HuH-7.5 (cell line): ENCODE results near the gene CALM1.
A peak's percentile ranks its signal among the peaks of the same experiment; 100 is the strongest.

Source experiments
- DNase-seq: peaks from one replicate; pipeline ENCODE4 v3.0.0; 2011; ENCODE audit warnings: low spot score

Gene CALM1

DNA sequence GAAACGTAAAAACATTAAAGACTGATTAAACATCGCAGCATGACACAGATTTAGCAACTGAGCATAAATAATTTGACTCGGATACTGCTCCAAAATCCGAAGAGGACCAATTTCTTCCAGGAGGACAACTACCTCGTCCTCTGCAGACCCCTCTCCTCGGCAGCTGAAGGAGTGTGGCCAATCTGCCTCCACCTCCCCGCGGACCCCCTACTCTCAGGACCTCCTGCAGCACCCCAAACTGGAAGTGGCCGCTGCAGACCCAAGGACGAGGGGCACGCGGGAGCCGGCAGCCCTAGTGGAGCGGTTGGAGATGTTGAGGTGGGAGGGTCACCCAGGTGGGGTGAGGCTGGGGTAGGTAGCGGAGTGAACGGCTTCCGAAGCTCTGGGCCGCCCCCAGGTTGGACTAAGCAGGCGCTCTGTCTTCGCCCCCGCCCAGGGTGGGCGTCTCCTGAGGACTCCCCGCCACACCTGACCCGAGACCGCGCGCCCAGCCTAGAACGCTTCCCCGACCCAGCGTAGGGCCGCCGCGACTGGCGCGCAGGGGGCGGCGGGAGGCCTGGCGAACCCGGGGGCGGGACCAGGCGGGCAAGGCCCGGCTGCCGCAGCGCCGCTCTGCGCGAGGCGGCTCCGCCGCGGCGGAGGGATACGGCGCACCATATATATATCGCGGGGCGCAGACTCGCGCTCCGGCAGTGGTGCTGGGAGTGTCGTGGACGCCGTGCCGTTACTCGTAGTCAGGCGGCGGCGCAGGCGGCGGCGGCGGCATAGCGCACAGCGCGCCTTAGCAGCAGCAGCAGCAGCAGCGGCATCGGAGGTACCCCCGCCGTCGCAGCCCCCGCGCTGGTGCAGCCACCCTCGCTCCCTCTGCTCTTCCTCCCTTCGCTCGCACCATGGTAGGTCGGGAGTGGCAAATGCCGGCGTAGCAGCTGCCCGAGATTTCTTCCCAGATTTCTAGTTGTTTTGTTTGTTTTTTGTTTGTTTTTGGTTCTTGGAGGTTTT is at the start of gene CALM1:
TSS of gene CALM1 (plus strand) at position 689 of the 999 bp plus-strand sequence. CDS start at position 891, 202 bp downstream.
- DNase-seq = peak; percentile 76

GRCh38 chr14:90348270-90348669 is 48.6 kb upstream of the CALM1 start:
- DNase-seq = no peak

GRCh38 chr14:90349739-90350138 is 47.1 kb upstream of the CALM1 start:
- no peak for DNase-seq

DNA sequence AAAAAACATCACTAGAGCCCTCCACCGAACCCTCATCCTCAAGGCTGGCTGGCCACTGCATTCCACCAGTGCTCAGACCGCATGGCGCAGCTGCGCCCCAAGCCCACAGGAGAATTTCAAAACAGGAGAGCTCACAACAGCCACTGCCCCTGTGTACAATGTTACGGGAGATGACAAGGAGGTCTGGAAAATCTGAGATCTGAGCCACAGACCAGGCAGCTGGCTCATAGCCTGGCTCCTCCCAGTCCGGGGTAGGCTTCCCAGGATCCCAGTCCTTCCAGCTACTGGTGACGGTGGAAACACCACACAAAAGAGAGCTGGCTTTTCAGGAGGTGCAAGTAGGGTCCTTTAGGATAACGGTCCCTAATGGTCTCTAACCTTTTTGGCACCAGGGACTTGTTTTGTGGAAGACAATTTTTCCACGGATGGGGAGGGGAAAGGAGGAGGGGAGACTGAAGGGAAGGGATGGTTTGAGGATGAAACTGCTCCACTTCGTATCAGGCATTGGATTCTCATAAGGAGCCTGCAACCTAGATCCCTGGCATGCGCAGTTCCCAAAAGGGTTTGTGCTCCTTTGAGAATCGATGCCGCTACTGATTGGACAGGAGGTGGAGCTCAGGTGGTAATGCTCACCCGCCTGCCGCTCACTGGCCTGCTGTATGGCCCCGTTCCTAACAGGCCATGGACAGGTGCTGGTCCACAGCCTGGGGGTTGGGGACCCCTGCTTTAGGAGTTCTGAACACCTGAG is 42.1 kb upstream of the CALM1 start:
- no peak for DNase-seq

DNA sequence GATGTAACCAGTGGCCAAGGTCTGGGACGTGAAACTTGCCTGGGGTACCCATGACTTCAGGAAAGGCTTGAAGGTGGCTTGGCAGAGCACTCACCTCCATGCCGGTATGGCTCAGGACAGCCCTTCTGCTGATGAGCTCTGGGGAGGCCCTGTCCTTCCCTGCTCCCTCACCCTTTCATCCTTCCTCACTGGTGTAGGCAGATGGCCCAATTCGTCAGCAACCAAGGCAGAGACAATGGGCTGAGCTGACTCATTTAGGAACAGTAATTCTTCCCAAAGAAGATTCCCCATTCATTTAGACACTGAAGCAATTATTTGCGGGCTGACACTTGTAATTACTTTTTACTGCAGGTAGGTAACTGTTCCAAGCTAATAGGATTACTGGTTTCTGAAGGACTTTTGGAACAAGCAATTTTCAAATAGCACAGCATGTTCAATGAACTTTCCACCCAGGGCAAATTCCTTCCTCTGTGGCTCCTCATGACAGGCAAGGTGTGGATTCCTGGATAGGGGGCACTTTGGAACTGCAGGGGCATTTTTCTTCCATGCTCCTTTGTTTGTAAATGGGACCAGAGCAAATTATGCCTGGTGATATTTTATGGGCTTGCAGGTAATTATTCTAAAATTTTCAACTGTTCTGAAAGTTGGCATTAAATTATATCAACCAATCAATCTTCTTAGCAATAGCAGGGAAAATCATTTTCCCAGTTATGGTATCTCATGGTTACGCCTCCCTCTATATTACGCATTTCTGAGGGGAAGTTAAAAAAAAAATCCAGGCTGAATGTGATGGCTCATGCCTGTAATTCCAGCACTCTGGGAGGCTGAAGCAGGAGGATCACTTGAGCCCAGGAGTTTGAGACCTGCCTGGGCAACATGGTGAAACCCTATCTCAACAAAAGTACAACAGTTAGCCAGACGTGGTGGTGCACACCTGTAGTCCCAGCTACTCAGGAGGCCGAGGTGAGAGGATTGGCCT is 41.0 kb upstream of the CALM1 start:
- DNase-seq = no peak

DNA sequence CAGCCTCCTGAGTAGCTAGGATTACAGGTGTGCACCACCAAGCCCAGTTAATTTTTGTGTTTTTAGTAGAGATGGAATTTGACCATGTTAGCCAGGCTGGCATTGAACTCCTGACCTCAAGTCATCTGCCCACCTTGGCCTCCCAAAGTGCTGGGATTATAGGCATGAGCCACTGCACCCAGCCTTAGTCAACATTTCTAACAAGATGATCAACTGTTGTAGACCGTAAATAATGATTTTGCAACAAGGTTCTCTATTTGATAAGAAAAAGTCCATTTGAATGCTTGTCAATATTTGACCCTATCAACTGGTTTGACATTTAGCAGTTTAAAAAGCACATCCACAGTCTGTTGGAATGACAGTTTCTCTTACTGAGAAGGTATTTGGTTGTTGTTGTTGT is 39.9 kb upstream of the CALM1 start:
- no peak for DNase-seq

DNA sequence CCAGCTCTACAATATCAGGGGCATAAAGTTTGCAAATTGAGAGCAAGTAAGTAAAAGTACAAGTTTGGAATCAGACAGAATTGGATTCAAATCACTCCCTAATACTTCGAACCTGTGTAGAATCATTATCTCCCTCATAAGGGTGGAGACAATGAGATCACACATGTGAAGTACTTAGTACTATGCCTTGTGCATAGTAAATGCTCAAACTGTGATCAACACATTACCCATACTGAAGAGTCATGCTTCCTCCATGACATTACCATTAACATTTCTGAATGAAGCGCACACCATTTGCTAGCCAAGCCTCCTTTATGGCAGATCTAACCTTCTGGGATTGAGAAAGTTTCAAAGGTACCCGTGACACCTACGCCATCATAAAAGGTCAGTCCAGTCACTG is 38.5 kb upstream of the CALM1 start:
- no peak for DNase-seq

DNA sequence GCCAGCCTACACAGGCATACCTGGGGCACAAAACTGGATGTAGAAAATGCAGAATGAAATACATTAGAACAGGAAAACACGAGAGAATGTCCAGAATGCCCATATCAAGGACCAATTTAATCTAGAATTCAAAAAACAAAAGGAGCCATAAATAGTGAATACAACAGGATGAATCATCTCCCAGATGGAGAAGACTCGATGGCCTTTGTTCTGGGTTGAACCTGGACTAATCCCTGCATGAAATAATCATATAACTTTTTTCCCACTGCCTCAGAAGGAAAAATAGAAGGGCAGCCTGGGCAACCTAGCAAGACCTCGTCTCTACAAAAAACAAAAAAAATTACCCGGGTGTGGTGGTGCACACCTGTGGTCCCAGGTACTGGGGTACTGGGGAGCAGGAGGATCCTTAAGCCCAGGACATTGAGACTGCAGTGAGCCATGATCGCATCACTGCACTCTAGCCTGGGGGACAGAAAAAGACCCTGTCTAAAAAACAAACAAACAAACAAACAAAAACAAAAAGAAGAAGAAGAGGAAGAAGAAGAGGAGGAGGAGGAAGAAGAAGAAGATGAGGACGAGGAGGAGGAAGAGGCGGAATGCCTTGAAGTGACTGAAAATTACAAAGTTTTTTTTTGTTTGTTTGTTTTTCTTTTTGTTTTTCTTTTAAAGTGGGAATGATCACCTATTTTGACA is 34.8 kb upstream of the CALM1 start:
- DNase-seq = no peak

- no peak for DNase-seq
Observed at GRCh38 chr14:90362558-90362896, 34.3 kb upstream of the CALM1 start.

GRCh38 chr14:90368946-90369721 is 27.7 kb upstream of the CALM1 start:
- DNase-seq = no peak

DNA sequence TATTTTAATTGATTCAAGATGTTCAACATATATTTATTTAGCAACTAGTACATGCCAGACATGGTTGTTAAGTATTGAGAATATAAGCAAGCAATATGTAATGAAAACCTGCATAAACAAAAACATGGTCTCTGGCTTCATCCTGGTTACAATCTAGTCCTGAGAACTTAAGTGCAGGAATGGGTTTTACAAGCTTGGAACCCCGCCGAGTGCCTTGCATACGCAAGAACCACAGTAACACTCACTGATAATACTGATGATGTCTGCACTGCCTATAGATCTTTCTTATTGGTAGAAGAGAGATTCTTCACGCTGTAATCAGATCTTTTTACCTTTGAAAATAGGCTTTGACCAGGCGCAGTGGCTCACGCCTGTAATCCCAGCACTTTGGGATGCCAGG is 22.9 kb upstream of the CALM1 start:
- no peak for DNase-seq

DNA sequence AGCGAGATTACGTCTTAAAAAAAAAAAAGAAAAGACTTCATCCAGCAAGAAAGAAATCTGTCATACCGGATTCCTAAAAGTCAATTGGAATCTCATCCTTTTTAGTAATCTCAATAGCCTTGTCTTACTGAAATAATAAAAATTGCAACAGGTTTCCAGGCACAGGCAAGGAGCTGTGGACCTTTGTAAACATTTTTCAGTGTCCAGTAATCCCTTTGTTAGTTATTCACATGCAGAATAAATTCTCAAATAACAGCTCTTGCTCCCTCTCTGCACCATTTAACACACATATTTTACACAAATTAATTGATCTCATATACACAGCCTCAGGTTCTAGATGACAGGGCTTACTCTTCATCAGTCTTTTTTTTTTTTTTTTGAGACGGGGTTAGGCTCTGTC is 22.0 kb upstream of the CALM1 start:
- DNase-seq = no peak

GRCh38 chr14:90375934-90376333 is 20.9 kb upstream of the CALM1 start:
- no peak for DNase-seq

- DNase-seq = no peak
Observed at GRCh38 chr14:90378249-90378648, 18.6 kb upstream of the CALM1 start.

DNA sequence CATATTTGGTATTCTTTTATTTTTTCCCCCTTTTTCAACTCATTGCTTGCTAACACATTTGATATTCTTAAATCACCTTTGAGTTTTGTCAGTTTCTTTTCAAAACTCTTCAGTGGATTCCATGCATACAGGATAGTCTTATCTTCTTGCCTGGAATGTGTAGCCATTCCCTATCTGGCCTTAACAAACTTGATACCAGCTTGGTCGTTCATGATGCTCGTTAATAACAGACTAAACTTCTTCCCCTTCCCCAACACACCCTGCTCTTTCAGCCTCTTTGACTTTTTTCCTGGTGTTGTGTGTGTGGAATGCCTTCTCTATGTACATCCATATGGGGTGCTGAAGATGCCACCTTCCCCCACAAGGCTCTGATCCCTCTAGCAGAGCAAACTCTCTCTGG is 17.7 kb upstream of the CALM1 start:
- no peak for DNase-seq

DNA sequence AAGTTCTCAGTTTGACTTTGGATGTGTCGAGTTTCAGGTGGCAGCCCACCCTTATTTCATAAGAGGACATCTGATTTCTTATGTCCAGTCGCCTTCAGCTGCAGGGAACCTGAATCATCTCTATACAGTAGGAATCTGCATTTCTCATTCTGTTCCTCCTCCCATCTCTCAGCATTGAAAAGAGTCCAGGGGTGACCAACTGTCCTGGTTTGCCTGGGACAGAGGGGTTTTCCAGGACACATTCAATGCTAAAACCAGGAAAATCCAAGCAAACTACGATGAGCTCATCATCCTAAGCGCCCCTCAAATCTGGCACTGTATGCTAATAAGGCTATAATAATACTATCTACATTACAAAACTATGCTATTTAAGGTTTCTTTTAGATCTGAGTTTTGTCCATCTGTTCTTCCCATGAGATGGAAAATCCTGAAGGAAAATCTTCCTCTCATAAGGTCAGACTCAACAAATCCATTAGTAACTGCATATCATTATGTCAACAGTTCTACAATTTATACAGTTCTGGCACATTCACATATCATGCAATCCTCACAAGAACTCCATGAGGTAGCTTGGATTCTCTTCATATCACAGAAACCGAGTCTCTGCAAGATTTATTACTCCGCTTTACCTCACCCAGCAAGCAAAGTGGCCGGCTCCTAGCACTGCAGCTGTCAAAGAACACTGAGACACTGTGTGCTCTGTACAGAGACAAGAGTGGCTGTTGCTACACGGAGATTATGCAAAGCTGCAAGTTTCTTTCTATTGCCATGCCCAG is 15.6 kb upstream of the CALM1 start:
- DNase-seq = no peak

GRCh38 chr14:90381999-90382451 is 14.8 kb upstream of the CALM1 start:
- peak; percentile 35 for DNase-seq

DNA sequence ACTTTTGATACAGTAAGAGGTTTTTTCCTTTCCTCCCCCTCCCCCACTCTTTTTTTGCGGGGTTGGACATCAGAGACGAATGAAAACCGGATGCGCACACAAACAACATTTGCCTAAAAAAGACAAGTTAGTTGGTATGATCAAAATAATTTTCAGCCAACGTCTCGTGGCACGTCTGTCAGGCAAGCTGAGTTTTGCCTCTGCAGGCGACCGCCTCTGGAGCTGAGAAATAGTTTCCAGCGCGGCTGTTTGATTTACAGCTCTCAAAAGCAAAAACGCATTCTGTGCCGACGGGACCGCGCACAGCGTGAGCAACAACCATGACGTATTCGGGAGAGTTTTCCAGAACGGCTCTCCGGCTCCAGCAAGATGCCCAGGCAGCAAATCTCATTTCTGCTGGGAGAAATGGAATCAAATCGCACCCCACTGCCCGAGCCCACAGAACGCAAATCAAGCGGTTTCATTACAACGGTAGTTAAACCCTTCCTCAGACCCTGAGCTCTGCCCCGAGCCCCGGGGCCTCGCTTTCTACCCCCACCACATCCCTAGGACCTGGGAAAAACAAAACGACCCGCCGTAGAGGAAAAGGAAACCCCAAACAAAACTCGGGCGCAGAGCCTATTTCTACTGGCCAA is 14.2 kb upstream of the CALM1 start:
- DNase-seq = no peak

DNA sequence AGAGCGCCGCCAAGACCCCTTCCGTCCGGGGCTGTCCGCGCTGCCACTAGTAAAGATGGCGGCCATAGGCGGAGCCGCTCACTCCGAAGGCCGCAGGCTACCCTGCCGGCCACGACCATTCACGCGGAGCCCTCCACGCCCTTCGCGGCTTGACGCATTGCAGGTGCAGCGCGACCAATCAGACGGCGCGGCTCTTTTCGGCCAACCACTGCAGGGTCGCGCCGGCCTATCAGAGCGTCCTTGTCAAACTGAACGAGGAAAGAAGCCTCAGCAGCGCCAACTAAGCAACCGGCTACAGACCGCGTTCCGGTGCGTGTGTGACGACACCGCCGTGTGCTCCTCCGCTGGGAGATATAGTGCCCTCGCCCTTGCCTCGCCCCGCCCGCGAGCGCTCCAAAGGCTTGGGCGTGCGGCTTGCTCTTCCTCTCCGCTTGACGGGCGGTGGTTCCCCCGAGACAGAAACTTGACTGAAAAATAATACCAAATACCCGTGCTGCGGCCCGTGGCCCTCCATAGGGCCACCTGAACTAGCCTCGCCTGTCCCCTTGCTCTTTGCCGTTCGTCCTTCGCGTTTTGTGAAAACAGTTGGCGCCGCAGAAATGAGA is 13.6 kb upstream of the CALM1 start:
- peak; percentile 87 for DNase-seq
